HPDE6-E6E7 (cell line): Measurements from ENCODE around the gene BPNT1.
"Not testable (repeated sequence)": the region's sequence is repeated elsewhere in the genome, so short reads cannot be mapped to it uniquely, and the experiment has no call there.

Source experiments
- DNase-seq: peaks from one replicate; pipeline ENCODE4 v3.0.0; 2011; ENCODE audit warnings: missing footprints; ENCODE audit errors: extremely low spot score

Gene BPNT1, protein sequence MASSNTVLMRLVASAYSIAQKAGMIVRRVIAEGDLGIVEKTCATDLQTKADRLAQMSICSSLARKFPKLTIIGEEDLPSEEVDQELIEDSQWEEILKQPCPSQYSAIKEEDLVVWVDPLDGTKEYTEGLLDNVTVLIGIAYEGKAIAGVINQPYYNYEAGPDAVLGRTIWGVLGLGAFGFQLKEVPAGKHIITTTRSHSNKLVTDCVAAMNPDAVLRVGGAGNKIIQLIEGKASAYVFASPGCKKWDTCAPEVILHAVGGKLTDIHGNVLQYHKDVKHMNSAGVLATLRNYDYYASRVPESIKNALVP

DNA sequence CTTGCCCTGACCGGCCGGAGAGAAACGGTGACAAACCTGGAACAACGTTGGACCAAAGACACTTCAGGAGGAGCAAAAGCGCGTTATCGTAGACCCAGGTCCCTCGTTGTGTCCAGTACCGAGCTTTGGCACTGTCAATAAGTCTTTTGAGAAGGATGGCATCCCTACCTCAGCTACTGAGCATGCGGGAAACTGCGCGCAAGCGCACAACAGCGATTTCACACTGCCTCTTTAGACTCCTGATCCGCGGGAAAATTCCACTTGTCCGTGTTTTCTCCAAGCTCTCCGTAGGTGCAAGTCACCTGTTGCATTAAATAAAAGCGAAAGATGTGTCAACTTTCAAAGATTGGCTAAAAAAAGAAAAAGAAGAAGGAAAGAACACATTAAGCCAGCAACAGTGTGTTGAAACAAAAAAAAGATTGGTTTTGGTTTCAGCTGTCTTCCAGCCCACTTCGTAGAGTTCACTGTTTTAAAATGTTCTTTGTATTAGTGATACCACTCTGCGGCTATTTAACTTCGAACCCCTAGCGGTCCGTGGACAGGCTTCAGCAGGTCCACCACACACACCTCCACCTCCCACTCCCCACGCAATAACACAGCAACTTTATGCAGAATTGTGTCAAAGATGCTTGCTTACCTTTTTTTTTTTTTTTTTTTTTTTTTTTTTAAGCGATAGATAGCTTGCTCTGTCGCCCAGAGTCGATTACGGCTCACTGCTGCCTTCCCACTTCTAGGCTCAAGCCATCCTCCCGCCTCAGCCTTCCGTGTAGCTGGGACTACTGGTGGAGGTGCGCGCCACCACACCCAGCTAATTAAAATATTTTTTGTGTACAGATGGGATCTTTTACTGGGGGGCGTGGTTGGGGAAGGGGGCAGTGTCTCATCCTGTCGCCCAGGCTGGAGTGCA is at the start of gene BPNT1:
Gene BPNT1 (minus strand): TSS at position 139 of the 907 bp plus-strand sequence. CDS start 9,942 bp downstream, outside the sequence.
- peak; percentile 95 for DNase-seq

DNA sequence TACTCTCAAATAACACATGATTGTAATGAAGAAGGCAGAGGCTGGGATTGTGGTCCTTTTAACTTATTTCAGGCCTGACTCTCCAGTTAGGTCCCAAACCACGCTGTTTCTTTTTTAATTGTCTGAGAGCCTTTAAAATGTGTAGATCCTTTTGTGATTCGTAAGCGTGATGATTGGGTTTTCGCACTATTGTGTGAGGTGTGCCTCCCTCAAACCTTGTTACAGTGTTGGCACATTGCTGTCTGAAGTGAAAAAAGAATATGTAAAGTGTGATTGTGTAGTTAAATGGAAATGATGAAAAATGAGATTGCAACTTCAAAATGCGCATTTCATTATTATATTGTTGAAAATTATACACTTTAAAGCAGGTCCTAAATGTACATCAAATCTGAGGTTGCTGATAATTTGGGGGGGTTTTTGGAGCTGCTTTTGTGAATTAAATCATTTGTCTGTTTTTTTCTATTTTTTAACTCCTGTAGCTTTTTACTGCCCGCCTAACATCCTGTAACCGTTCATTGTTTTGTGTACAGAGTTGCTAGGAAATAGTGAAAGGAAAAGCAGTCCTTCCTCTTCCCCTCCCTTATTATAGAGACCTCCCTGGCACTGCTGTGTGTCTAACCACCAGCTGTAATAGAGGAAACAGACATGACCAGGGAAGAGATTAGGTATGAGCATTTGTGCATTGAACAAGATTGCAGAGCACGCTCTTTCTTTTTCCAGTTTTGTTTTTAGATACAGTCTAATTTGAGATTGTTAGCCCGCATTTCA is 47.6 kb upstream of the BPNT1 start:
- no peak for DNase-seq

DNA sequence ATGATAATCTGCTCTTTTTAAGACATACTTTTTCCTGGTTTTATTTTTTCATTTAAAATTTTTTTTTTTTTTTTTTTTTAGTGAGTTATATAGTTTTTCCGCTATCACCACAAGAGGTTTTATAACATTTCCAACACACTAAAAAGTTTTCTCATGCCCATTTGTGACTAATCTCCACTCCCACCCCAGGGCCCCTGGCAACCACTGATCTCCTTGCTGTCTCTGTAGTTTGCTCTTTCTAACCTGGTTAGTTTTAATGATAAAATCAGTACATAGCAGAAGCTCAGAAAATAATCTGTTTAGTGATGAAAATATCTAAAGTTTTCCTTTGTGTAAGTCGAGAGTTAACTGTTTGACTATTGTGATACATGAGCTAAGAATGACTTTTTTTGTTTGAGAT is 46.2 kb upstream of the BPNT1 start:
- DNase-seq, result no peak

DNA sequence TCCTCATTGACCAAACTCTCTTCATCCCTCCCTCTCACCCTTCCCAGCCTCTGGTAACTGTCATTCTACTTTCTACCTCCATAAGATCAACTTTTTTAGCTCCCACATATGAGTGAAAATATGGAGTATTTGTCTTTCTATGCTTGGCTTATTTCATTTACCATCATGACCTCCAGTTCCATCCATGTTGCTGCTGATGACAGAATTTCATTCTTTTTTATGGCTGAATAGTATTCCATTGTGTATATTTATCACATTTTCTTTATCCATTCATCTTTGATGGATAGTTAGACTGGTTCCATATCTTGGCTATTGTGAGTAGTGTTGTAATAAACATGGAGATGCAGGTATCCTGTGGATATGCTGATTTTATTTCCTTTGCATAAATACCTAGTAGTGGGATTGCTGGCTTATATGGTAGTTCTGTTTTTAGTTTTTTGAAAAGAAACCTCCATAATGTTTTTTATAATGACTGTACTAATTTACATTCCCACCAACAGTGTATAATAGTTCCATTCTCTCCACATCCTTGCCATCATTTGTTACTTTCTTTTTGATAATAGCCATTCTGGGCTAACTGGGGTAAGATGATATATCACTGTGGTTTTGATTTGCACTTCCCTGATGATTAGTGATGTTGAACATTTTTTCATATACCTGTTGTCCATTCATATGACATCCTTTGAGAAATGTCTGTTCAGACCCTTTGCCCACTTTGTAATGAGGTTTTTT is 40.1 kb upstream of the BPNT1 start:
- DNase-seq, result no peak

DNA sequence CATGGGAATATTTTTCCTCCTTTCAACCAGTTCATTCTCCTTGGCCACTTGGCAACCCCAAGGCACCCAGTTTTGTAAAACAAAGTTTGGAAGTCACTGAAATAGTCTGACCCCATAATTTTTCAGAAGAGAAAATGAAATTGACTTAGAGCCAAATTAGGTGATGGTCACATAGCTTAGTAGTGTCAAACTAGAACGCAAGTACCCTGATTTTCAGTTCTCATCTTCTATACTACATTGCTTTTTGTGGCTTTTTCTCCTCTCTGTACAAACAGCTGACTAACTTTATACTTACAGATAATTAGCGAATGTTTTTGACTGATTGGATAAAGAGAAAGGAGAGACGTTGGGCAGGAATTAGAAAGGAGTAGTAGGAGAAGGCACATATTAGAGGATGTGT is 37.5 kb upstream of the BPNT1 start:
- DNase-seq, result no peak

DNA sequence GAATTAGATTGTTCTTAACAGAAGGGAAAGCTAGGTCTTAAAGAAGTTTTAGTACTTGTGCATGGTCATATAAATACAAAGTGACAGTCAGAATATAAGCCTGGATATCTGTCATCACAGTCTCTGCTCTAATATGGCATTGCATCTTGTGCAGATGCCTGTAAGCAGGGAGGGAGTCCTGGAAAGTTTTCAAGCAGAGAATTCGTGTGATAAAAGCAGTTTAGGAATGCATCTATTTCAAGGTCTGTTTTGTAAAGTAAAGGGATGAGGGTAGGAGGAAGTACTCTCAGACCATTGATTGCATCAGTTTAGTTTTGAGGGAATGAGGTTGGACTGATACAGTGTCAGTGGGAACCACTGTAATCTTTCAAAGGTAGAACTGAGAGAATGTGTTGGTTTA is 35.0 kb upstream of the BPNT1 start:
- no peak for DNase-seq

DNA sequence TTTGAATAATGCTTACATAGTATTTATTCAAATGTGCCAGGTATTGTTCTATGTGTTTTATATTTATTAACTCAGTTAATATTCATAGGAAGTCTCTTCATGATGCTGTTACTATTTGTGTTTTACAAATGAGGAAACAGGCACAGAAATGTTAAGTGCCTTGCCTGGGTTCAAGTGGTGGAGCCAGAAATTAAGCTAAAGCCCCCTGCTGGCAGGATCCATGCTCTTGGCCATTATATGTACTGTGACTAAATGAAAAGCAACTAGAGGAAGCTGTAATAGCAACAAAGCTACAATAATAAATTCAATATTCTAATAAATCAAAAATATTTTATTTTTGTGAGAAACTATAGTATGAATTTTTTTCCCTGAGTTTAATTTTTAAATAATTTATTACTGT is 34.3 kb upstream of the BPNT1 start:
- no peak for DNase-seq

DNA sequence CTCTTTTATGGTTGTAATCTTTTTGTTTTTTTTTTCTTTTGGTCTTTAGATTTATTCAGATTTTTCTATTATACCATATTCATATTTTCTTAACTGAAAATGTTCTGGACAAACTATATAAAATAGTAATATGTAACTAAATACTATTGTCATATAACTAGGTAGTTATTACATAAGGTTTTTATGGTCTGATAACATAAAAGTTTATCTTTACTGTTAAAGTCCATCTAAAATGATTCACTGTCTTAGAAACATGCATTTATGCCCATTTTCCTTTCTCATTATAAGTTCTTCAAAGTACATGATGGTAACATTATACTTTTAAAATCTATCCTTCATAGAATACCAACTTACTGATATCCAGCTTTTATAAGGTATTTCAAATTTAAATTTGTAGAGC is 33.5 kb upstream of the BPNT1 start:
- DNase-seq, result no peak

DNA sequence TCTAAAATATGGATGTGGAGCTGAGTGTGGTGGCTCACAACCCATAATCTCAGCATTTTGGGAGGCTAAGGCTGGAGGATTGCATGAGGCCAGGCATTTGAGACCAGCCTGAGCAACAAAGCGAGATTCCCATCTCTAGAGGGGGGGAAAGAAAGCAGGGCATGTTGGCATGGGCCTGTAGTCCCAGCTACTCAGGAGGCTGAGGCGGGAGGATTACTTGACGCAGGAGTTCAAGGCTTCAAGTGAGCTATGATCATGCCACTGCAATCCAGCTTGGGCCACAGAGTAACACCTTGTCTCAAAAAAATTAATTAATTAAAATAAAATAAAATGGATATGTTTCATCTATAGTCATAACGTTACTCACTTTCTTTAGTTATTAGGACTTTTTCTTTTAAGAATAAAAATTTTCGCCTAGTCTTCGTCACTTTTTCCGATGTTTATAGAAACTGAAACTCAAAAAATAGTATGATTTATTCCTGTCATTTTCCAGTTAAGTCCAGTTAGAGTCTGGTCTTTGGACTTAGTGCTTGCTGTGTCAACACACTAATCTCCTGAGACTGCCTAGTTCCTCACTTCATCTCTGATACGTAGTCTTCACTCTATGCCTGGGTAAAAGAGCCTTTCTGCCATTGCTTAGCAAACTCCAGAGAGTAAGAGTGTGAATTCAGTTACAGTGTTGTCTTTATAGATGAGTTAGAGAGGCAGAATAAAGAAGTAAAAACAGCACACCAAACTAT is 32.4 kb upstream of the BPNT1 start:
- DNase-seq, result no peak

DNA sequence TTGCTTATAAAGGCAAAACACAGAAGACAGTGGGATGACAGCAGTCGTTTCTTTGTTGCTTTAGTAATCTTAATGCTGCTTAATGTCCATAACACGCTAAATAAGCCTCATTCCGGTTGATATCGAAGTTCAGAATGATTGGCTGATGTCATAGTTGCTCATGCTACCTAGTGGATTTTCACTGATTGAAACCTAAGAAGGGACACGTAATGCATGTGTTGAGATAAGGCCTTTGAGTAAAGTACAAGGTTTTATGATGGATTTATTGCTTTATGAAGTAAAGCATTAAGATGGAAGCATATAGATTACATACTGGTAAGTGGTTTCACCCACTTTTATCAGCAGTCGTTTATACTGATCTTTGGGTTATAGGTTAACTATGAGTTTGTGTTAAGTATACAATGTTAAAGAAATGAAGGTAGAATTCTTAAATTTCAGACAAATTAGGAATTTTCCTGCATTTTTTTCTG is 29.5 kb upstream of the BPNT1 start:
- peak; percentile 6 for DNase-seq

DNA sequence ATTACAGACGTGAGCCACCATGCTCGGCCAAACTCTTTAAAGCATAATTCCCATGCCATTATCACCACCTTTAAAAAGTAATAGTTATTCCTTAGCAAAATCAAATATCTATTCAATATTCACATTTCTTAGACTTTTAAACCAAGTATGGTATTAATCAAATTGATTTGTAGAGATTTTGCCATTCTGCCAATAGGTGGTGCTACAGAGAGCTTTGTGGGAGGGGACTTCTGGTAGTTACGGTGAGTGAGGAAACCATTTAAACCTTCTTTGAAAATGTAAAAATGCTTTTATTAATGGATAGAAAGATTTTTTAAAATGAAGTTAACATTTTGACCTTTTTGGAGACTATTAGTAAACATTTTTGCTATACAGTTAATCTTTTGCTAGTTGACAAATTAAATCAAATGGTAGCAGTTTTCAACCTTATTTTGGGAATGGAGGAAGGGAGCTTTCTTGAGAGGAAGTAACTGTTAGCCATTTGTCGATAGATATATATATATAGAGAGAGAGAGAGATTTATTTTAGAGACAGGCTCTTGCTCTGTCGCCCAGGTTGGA is 23.6 kb upstream of the BPNT1 start:
- peak; percentile 12 for DNase-seq

DNA sequence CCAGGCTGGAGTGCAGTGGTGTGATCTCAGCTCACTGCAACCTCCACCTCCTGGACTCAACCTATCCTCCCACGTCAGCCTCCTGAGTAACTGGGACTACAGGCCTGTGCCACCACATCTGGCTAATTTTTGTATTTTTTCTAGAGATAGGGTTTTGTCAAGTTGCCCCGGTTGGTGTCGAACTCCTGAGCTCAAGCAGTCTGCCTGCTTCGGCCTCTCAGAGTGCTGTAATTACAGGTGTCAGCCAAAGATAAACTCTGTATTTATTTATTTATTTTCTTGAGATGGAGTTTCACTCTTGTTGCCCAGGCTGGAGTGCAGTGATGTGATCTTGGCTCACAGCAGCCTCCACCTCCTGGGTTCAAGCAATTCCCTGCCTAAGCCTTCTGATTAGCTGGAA is 23.0 kb upstream of the BPNT1 start:
- DNase-seq, result not testable (repeated sequence)

DNA sequence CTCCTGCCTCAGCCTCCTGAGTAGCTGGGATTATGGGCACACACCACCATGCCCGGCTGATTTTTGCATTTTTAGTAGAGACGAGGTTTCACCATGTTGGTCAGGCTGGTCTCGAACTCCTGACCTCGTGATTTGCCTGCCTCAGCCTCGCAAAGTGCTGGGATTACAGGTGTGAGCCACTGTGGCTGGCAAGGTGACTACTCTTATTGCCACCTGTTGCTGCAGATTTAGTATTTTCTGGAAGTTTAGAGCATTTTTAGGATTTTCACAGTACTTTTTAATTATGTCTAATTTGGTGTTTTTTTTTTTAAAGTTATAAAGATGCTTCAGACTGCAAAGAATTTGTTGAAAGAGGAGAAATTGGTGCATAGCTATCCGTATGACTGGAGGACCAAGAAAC is 20.9 kb upstream of the BPNT1 start:
- DNase-seq, result not testable (repeated sequence)

DNA sequence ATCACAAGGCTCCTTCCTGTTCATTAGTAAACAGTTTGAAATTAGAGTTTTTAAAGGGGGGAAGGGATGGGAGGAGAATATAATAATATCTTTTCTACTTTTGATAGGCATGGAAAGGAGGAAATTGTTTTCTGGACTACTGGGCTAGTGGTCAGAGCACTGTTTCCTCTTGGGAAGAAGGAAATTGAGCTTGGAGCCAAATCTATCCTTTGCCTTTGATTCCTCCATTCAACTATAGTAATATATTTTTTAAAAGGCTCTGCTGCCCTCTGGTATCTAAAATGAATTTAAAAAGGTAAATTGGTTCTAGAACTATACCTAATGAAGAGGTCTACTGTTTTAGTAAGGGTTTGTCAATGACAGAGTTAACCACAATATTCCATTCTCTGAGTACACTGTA is 10.2 kb upstream of the BPNT1 start:
- no peak for DNase-seq

DNA sequence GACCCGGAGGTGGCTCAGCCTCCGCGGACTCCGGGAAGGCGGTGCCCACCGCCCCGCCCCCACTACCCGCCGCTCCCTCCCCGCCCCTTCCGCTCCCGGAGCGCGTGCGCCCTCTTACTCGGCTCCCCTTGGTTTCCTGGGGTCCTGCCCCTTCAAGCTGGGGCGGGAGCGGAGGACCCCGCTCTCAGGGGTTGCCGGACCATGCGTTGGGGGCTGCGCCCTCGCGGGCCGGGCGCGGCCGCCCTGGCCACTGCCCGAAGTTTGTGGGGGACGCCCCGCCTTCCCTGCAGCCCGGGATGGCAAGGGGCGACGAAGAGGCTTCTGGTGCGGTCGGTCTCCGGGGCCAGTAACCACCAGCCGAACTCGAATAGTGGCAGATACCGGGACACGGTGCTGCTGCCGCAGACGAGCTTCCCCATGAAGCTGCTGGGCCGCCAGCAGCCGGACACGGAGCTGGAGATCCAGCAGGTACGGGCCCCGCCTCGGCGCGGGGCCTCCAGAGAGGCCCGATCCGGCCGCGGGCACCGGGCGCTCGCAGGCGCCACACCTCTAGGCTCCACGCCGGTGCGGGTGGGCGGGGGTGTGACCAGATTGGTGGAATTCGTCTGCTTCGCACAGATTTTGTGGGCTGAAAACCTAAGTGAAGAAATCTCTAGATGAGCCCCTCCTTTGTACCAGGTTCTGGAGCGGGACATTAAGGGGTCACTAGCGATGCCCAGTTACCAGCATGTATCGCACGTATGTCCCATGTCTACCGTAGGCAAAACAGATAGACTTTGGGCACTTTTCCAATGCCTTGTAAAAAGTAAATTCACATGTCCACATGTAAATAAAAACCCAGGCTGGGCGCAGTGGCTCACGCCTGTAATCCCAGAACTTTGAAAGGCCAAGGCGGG is 4.7 kb upstream of the BPNT1 start, which contains the start of gene IARS2:
Gene IARS2 (plus strand): TSS at position 117 of the 896 bp plus-strand sequence. CDS start 85 bp downstream, at position 202.
- DNase-seq, result peak; percentile 81

DNA sequence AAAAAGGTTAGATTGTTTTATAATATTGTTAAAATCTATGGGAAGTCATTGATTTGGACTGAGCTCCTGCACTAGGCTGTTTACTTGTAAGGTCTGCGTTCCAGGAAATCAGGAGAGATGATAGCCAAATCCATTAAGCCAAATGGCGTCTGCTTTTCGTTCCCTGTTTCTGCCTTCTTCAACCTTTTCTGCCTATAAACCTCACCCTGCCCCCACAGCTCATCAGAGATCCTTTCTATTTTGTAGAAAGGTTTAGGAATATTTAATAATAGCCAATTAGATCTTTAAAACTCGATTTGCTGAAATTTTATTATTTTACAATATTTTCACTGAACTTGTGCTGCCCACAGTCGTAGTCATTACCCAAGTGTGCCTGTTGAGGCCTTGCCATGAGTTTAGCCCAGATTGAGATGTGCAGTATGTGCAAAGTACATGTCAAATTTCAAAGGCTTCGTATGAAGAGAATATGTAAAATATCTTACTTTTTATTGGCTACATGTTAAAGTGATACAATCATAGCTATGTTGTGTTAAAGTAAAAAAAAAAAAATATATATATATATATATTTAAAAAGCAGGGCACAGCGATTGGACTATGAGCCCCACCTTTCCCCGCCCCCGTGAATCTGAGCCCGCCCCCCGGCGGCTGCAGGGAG is 3.9 kb upstream of the BPNT1 start:
- DNase-seq, result no peak

DNA sequence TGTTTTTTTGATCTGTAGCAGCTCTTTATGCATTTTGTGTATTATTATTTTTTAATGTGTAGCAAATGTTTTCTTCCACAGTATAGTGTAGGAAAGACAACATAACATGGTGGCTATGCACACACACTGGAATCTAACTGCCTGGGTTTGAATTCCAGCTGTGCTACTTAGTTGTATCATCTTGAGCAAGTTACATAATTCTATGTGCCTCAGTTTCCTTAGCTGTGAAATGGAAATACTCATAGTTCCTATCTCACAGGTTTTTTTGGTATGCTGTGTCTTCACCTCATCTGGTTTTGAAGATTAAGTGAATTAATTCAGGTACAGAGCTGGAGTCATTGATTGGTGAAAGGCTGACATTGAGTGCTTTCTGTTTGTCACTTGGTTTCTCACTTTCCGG is 3.1 kb upstream of the BPNT1 start:
- no peak for DNase-seq

DNA sequence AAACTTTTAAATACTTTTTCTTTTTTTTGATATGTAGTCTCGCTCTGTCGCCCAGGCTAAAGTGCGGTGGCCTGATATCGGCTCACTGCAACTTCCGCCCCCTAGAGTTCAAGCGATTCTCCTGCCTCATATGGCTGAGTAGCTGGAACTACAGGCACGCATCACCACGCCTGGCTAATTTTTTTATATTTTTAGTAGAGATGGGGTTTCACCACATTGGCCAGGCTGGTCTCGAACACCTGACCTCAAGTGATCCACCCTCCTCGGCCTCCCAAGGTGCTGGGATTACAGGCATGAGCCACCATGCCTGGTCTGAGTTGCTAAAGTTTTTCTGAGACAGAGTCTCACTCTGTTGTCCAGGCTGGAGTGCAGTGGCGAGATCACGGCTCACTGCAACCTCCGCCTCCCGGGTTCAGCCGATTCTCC is 3.3 kb downstream of the BPNT1 start:
- DNase-seq, result not testable (repeated sequence)

DNA sequence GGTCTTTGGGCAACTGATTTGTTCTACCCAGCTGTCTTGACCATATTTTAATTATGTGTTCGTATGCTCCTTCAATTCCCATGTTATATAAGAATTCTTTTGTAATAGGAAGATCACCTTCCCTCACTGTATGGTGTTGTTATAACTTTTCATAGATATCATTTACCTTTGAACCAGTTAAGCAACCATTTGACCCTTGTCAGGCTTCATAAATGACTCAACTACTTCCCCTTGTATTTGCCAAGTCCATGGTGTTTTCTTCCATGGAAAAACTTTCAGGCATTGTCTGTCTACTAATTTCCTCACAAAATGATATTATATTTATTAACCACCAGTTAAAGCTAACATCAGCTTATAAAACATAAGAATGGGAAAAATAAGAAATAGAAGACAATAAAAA is 5.1 kb downstream of the BPNT1 start:
- DNase-seq, result no peak
